ENCODE results near the gene MBOAT2. TPM values are rescaled to one million over a fixed set of nuclear protein-coding genes. Genes with fewer than 3 reads are reported as not detected.

MBOAT2 gene
- total RNA-seq, 1 donor from 2014 or later = 72.5 TPM

DNA sequence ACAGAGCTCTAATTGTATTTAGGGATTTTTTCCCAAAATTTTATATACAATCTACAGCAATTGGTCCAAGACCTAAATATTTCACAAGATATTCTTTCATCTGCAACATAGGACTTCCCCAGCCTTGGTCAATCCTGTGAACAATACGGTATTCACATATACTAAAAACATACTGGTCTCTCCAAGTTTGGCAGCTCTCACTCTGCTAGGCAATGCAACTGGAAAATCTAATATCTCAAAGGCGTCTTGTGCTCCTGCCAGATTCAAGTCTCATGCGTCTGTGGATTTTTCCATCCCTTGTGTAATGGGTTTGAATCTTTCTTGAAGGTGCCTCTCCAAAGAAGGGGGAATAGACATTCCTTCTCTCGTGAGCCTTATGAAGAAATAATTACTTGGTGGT, 27.4 kb upstream of the MBOAT2 start:
- peaks cover 8% of the 10 kb centered on the region for H3K36me3 Mint-ChIP-seq (ENCODE audit: unreplicated experiment)
- peaks cover 6% of the 10 kb centered on the region for H3K9me3 Mint-ChIP-seq (ENCODE audit: unreplicated experiment)
- TF ChIP-seq, protein P1, sequence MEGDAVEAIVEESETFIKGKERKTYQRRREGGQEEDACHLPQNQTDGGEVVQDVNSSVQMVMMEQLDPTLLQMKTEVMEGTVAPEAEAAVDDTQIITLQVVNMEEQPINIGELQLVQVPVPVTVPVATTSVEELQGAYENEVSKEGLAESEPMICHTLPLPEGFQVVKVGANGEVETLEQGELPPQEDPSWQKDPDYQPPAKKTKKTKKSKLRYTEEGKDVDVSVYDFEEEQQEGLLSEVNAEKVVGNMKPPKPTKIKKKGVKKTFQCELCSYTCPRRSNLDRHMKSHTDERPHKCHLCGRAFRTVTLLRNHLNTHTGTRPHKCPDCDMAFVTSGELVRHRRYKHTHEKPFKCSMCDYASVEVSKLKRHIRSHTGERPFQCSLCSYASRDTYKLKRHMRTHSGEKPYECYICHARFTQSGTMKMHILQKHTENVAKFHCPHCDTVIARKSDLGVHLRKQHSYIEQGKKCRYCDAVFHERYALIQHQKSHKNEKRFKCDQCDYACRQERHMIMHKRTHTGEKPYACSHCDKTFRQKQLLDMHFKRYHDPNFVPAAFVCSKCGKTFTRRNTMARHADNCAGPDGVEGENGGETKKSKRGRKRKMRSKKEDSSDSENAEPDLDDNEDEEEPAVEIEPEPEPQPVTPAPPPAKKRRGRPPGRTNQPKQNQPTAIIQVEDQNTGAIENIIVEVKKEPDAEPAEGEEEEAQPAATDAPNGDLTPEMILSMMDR (IDR thresholded peaks at IDR 0.05; ENCODE audit: partially characterized antibody, unreplicated experiment) = no peak
- peaks cover 22% of the 10 kb centered on the region for H3K4me1 Mint-ChIP-seq (ENCODE audit: low read depth, unreplicated experiment)
- no peak overlapping the region for H3K27ac Mint-ChIP-seq (ENCODE audit: unreplicated experiment)
- no peak for DNase-seq
- peaks cover 5% of the 10 kb centered on the region for H3K27me3 Mint-ChIP-seq (ENCODE audit: unreplicated experiment)
- H3K4me3 Mint-ChIP-seq (ENCODE audit: unreplicated experiment) = no peak overlapping the region

DNA sequence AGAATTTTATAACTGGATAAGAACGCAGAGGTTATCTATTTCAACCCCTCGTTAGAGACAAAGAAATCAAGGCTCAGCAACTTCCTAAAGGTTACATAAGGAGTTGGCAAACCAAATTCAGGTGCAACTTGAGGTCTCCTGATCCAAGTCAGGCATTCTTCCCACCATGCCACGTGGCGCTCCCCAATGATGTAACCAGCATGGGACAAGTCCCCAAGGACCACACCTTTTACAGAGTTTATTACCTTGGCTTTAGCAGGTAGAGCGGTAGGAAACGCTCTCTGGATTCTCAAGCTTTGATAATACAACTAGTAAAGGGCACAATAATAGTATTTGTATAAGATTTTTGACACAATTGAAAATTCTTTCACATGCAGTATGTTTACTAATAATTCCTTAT, 26.7 kb upstream of the MBOAT2 start:
- TF ChIP-seq, protein P1 (IDR thresholded peaks at IDR 0.05; ENCODE audit: partially characterized antibody, unreplicated experiment) = no peak
- no peak for DNase-seq
- no peak overlapping the region for H3K4me3 Mint-ChIP-seq (ENCODE audit: unreplicated experiment)
- H3K27me3 Mint-ChIP-seq (ENCODE audit: unreplicated experiment) = peaks cover 5% of the 10 kb centered on the region
- no peak overlapping the region for H3K27ac Mint-ChIP-seq (ENCODE audit: unreplicated experiment)
- H3K36me3 Mint-ChIP-seq (ENCODE audit: unreplicated experiment) = peaks cover 8% of the 10 kb centered on the region
- H3K9me3 Mint-ChIP-seq (ENCODE audit: unreplicated experiment) = peaks cover 6% of the 10 kb centered on the region
- peaks cover 22% of the 10 kb centered on the region for H3K4me1 Mint-ChIP-seq (ENCODE audit: low read depth, unreplicated experiment)

DNA sequence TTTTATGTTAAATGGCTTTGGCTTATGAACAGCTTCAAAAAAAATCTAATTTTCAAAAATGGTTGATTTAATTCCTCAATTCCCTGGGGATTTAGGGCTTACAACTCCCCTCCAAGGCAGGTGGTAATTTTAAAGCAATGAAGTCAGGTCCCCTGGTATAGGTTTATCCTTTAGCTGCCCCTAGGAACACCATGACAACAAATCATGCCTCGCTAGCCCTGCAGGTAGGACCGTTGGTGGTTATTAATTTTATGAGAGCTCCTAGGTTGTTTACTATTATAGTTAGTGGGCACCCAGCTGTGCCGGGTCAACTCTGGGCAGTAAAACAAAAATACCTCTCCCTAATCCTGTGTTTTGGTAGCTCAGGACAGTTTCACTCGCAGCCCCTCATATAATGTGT, 26.2 kb upstream of the MBOAT2 start:
- Mint-ChIP-seq H3K4me1 (ENCODE audit: low read depth, unreplicated experiment) (peaks cover 22% of the 10 kb centered on the region), H3K27ac (ENCODE audit: unreplicated experiment) (no peak overlapping the region), H3K9me3 (ENCODE audit: unreplicated experiment) (peaks cover 6% of the 10 kb centered on the region), H3K36me3 (ENCODE audit: unreplicated experiment) (peaks cover 8% of the 10 kb centered on the region), H3K4me3 (ENCODE audit: unreplicated experiment) (no peak overlapping the region), H3K27me3 (ENCODE audit: unreplicated experiment) (peaks cover 5% of the 10 kb centered on the region)
- no peak for DNase-seq
- TF ChIP-seq, protein P1 (IDR thresholded peaks at IDR 0.05; ENCODE audit: partially characterized antibody, unreplicated experiment) = no peak

DNA sequence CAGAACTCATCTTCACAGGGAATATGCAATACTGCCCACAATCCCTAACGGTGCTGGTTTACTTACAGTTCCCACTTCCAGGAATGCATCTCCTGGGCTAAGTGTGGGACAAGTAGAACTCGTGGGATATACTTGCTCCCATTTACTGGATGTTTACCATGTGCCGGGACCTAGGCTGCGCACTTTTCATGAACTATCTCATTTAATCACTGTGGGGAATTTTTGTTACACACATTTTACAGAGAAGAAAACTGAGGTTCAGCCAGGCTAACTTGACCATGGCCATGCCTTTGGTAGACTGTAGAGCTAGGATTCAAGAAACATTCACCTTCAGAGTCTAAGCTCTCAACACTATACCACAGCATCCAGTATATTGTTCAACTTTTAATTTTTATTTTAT, 24.4 kb upstream of the MBOAT2 start:
- Mint-ChIP-seq H3K4me3 (ENCODE audit: unreplicated experiment) (no peak overlapping the region), H3K36me3 (ENCODE audit: unreplicated experiment) (peaks cover 8% of the 10 kb centered on the region), H3K9me3 (ENCODE audit: unreplicated experiment) (peaks cover 2% of the 10 kb centered on the region), H3K27me3 (ENCODE audit: unreplicated experiment) (peaks cover 5% of the 10 kb centered on the region), H3K4me1 (ENCODE audit: low read depth, unreplicated experiment) (peaks cover 9% of the 10 kb centered on the region), H3K27ac (ENCODE audit: unreplicated experiment) (no peak overlapping the region)
- DNase-seq = no peak
- TF ChIP-seq, protein P1 (IDR thresholded peaks at IDR 0.05; ENCODE audit: partially characterized antibody, unreplicated experiment) = no peak

DNA sequence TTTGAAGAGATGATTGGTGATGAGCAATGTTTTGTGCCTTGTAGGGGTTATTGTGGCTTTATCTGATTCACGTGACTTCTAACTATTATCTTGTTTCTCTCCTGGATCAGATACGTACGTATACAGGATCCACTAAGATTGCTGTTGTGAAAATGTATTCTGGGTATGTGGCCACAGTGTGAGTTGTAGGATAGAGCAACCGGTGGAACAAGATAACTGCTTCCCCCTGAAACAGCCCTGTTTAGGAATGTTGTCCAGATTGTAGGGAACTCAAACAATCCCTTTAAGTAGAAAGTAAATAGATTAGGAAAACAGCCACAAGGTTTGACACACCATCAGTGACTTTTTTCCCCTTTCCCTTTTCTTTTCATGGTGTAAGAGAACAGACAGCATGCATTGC, 22.3 kb upstream of the MBOAT2 start:
- H3K9me3 Mint-ChIP-seq (ENCODE audit: unreplicated experiment) = peaks cover 2% of the 10 kb centered on the region
- H3K36me3 Mint-ChIP-seq (ENCODE audit: unreplicated experiment) = peaks cover 8% of the 10 kb centered on the region
- no peak overlapping the region for H3K4me3 Mint-ChIP-seq (ENCODE audit: unreplicated experiment)
- H3K4me1 Mint-ChIP-seq (ENCODE audit: low read depth, unreplicated experiment) = no peaks in the 10 kb centered on the region
- no peak for DNase-seq
- no peak overlapping the region for H3K27ac Mint-ChIP-seq (ENCODE audit: unreplicated experiment)
- peaks cover 3% of the 10 kb centered on the region for H3K27me3 Mint-ChIP-seq (ENCODE audit: unreplicated experiment)
- TF ChIP-seq, protein P1 (IDR thresholded peaks at IDR 0.05; ENCODE audit: partially characterized antibody, unreplicated experiment) = no peak
